HG03066 (cell line): ENCODE results near the gene LPIN1.

Experiments
- ATAC-seq: cut with Tn5 transposase; IDR thresholded peaks from one replicate; pipeline ENCODE4 v1.9.1; 2021; ENCODE audit warnings: low read depth; ENCODE audit not compliant: unreplicated experiment

LPIN1 gene

DNA sequence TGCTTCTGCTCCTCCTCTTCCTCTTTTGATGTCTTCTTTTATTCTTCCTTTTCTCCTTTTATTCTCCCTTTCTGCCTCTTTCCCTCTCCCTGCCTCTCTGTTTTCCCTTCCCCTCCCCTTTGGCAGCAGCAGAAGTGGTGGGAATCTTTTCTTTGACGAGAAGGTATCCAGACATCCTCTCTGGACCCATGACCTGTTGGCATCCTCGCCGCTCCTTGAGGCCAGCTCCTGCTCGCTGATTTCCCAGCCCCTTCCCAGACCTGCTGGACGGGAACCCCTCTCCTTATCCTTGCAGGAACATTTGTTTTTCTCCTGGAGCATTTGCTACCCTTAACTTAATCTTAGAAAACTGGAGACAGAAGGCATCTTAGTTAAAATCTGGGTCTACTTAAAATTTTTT, 130.5 kb downstream of the LPIN1 start:
- ATAC-seq: no peak
